Uterus (tissue), 2 donors: ENCODE measurements around the gene CTDSP1.

Experiments
- POLR2A ChIP-seq, 2 donors: fragments of 450-650 bp; IDR thresholded peaks; one replicate each; pipeline ENCODE4 v1.6.1; 2016; ENCODE audit warnings: antibody characterized with exemption in 2 of 2, mild to moderate bottlenecking in 1 of 2, moderate library complexity in 1 of 2
- TF ChIP-seq, protein P1 (sequence below), 4 experiments: fragments of 200-600 bp in 2 of 4; fragments of 450-650 bp in 2 of 4; sonication (generic) in 2 of 4; IDR thresholded peaks; one replicate each; pipeline ENCODE4 v1.5.1; 2016 to 2019; ENCODE audit warnings: antibody characterized with exemption in 4 of 4, mild to moderate bottlenecking in 2 of 4, moderate library complexity in 1 of 4

DNA sequence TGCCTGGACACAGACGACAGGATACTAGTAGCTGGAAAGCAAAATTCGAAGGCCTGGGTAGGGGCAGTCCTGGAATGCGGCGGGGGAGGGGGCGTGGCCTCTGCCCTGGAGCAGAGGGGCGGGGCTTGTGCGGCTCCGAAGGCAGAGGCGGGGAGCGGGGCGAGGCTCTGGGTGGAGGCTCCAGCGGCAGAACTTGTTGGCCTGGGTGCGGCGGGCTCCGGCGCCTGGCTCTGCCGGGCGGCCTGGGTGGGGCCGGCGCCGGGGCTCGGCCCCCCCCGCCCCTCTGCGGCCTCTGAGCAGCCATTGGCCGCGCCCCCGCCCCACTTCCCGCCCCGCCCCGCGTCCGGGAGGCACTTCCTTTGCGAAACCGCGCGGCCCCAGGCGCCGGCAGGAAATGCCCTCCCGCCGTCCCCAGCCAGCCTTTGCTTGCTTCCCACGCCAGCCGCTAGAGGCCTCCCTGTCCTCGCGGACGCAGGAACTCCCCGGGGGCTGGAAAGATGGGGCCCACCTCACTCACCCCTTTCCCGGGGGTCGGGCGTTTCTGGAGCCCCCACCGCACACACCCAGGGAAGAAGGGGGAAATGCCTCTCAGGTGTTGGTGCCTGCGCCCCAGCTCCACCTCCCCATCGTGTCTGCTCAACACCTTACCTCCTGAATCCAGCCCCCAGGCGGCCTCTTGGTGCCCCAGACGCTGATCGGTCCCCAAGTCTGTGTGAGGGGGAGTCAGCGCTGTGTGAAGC lies 6.7 kb downstream of the CTDSP1 start:
- TF ChIP-seq, protein P1, sequence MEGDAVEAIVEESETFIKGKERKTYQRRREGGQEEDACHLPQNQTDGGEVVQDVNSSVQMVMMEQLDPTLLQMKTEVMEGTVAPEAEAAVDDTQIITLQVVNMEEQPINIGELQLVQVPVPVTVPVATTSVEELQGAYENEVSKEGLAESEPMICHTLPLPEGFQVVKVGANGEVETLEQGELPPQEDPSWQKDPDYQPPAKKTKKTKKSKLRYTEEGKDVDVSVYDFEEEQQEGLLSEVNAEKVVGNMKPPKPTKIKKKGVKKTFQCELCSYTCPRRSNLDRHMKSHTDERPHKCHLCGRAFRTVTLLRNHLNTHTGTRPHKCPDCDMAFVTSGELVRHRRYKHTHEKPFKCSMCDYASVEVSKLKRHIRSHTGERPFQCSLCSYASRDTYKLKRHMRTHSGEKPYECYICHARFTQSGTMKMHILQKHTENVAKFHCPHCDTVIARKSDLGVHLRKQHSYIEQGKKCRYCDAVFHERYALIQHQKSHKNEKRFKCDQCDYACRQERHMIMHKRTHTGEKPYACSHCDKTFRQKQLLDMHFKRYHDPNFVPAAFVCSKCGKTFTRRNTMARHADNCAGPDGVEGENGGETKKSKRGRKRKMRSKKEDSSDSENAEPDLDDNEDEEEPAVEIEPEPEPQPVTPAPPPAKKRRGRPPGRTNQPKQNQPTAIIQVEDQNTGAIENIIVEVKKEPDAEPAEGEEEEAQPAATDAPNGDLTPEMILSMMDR (IDR thresholded peaks at IDR 0.05): peak; percentile 73 to 93 (median 90)
- TF ChIP-seq POLR2A (IDR thresholded peaks at IDR 0.05): peak in 1 of 2 donors; percentile 36
